SK-N-SH (cell line): ENCODE data around the gene NEK3. TPM values are rescaled to one million over a fixed set of nuclear protein-coding genes. Genes with fewer than 3 reads are reported as not detected.

Experiments used
- CTCF ChIA-PET: fragments of 300-600, 350-600 bp; formaldehyde crosslinking; extraction: SDS; loops from one replicate; lab custom pipeline; 2021; lab: Yijun Ruan, JAX
- POLR2A ChIA-PET: fragments of 350-600 bp; sonication (Branson Sonifier 250); formaldehyde crosslinking; extraction: SDS; loops from one replicate; lab custom pipeline; 2020; ENCODE audit warnings: antibody characterized with exemption, inconsistent platforms; lab: Yijun Ruan, JAX
- DNase-seq: peaks from one replicate; pipeline ENCODE4 v3.0.0; 2012
- H2AFZ ChIP-seq: fragments of 200-600 bp; sonication (generic); 2 replicates; pipeline ENCODE4 v1.8.1; 2016; ENCODE audit warnings: antibody characterized with exemption, mild to moderate bottlenecking, low read depth
- H3F3A ChIP-seq: fragments of 200-600 bp; sonication (generic); replicated peaks from 2 replicates; pipeline ENCODE3; 2016; ENCODE audit warnings: antibody characterized with exemption, mild to moderate bottlenecking; ENCODE audit not compliant: insufficient read depth
- H3K27ac ChIP-seq, 2 experiments: fragments of 200-500 bp in 1 of 2; fragments of 200-600 bp in 1 of 2; sonication (Bioruptor generic) in 1 of 2; sonication (generic), shearing (Covaris generic) in 1 of 2; 2 replicates each; pipeline versions ENCODE4 v1.5.1 to v1.6.1; 2014 to 2016; ENCODE audit warnings: low read depth in 2 of 2, inconsistent platforms in 1 of 2, low read length in 1 of 2, mild to moderate bottlenecking in 1 of 2, mixed read lengths in 1 of 2
- H3K27me3 ChIP-seq: fragments of 200-600 bp; sonication (generic), shearing (Covaris generic); 2 replicates; pipeline ENCODE4 v1.6.1; 2016; ENCODE audit warnings: mixed run types; ENCODE audit not compliant: insufficient read depth
- H3K36me3 ChIP-seq, 2 experiments: fragments of 200-500 bp in 1 of 2; fragments of 200-600 bp in 1 of 2; sonication (Bioruptor generic) in 1 of 2; sonication (generic) in 1 of 2; replicated peaks in 1 of 2; 2 replicates each; pipeline versions ENCODE3 to v1.5.1; 2014 to 2016; ENCODE audit warnings: low read length in 1 of 2, mild to moderate bottlenecking in 1 of 2; ENCODE audit not compliant: insufficient read depth in 2 of 2, control insufficient read depth in 1 of 2
- H3K4me1 ChIP-seq, 2 experiments: fragments of 200-500 bp in 1 of 2; fragments of 200-600 bp in 1 of 2; sonication (Bioruptor generic) in 1 of 2; sonication (generic), shearing (Covaris generic) in 1 of 2; 2 replicates each; pipeline versions ENCODE4 v1.5.1 to v1.6.1; 2014 to 2016; ENCODE audit warnings: low read depth in 1 of 2, low read length in 1 of 2, mixed run types in 1 of 2; ENCODE audit not compliant: insufficient read depth in 2 of 2, control insufficient read depth in 1 of 2
- H3K4me2 ChIP-seq: fragments of 200-600 bp; sonication (generic), shearing (Covaris generic); 2 replicates; pipeline ENCODE4 v1.6.1; 2017; ENCODE audit warnings: mixed run types
- H3K4me3 ChIP-seq, 2 experiments: fragments of 200-500 bp in 1 of 2; fragments of 200-600 bp in 1 of 2; sonication (Bioruptor generic) in 1 of 2; sonication (generic), shearing (Covaris generic) in 1 of 2; 2 replicates each; pipeline versions ENCODE4 v1.5.1 to v1.8.1; 2014 to 2016; ENCODE audit warnings: low read depth in 2 of 2, inconsistent platforms in 1 of 2, low read length in 1 of 2, mild to moderate bottlenecking in 1 of 2, mixed read lengths in 1 of 2, moderate library complexity in 1 of 2
- H3K79me2 ChIP-seq: fragments of 200-600 bp; sonication (generic); 2 replicates; pipeline ENCODE4 v1.8.1; 2017; ENCODE audit warnings: mild to moderate bottlenecking; ENCODE audit not compliant: insufficient read depth
- H3K9ac ChIP-seq: fragments of 200-600 bp; sonication (generic); 2 replicates; pipeline ENCODE4 v1.6.1; 2017; ENCODE audit warnings: mixed run types
- H3K9me2 ChIP-seq: fragments of 200-600 bp; sonication (generic); 2 replicates; pipeline ENCODE4 v1.6.1; 2017; ENCODE audit warnings: mixed run types
- H3K9me3 ChIP-seq: fragments of 200-600 bp; sonication (generic); 2 replicates; pipeline ENCODE4 v1.6.1; 2017; ENCODE audit warnings: mixed run types, mild to moderate bottlenecking, moderate library complexity
- H4K20me1 ChIP-seq: fragments of 200-600 bp; sonication (generic); 2 replicates; pipeline ENCODE4 v1.6.1; 2017; ENCODE audit warnings: mild to moderate bottlenecking, mixed run types; ENCODE audit not compliant: insufficient read depth
- CHD2 ChIP-seq: fragments of 150-350 bp; IDR thresholded peaks from 2 replicates; pipeline ENCODE4 v1.6.1; 2018; ENCODE audit warnings: low read length; ENCODE audit not compliant: partially characterized antibody
- EP300 ChIP-seq, 2 experiments: IDR thresholded peaks; 2 replicates each; pipeline versions ENCODE4 v1.4.0 to v1.6.1; 2012; ENCODE audit warnings: borderline replicate concordance in 1 of 2, low read depth in 1 of 2, low read length in 1 of 2
- FOXJ3 ChIP-seq: sonication (generic); formaldehyde crosslinking; IDR thresholded peaks from 2 replicates; pipeline ENCODE4 v1.5.1; 2020; ENCODE audit warnings: mild to moderate bottlenecking, missing genetic modification reagents
- FOXM1 ChIP-seq: IDR thresholded peaks from 2 replicates; pipeline ENCODE4 v1.4.0; 2012; ENCODE audit warnings: low read depth, mild to moderate bottlenecking
- GABPA ChIP-seq: IDR thresholded peaks from 2 replicates; pipeline ENCODE4 v1.4.0; 2012; ENCODE audit warnings: low read depth, mild to moderate bottlenecking
- GATA2 ChIP-seq: sonication (generic); formaldehyde crosslinking; IDR thresholded peaks from 2 replicates; pipeline ENCODE4 v1.5.0; 2020; ENCODE audit warnings: mild to moderate bottlenecking, missing genetic modification reagents
- IRF3 ChIP-seq: fragments of 150-350 bp; IDR thresholded peaks from 2 replicates; pipeline ENCODE4 v1.6.1; 2016; ENCODE audit warnings: mild to moderate bottlenecking, low read depth, low read length
- JUND ChIP-seq: IDR thresholded peaks from 2 replicates; pipeline ENCODE4 v1.4.0; 2012
- MAX ChIP-seq: IDR thresholded peaks from 2 replicates; pipeline ENCODE4 v1.4.0; 2012; ENCODE audit warnings: low read depth
- PBX3 ChIP-seq: IDR thresholded peaks from 2 replicates; pipeline ENCODE4; 2012
- RCOR1 ChIP-seq: fragments of 150-350 bp; IDR thresholded peaks from 2 replicates; pipeline ENCODE4 v1.6.1; 2017; ENCODE audit warnings: antibody characterized with exemption, low read length
- SIN3A ChIP-seq: IDR thresholded peaks from 2 replicates; pipeline ENCODE4 v1.6.1; 2012; ENCODE audit warnings: low read depth, mild to moderate bottlenecking, low read length, moderate library complexity, borderline replicate concordance
- SMC3 ChIP-seq: IDR thresholded peaks from 2 replicates; pipeline ENCODE4 v1.6.1; 2012; ENCODE audit warnings: low read depth, low read length, improper control_type of control experiment
- USF2 ChIP-seq: fragments of 150-350 bp; IDR thresholded peaks from 2 replicates; pipeline ENCODE4 v1.6.1; 2017; ENCODE audit warnings: antibody characterized with exemption, low read length, low read depth, borderline replicate concordance
- YY1 ChIP-seq: IDR thresholded peaks from 2 replicates; pipeline ENCODE4 v1.4.0; 2012; ENCODE audit warnings: low read depth, mild to moderate bottlenecking
- whole genome bisulfite sequencing: methylation state at CpG from one replicate; pipeline ENCODE4 v1.1.6; 2017; ENCODE audit warnings: low lambda C conversion rate; 5-methylcytosine and 5-hydroxymethylcytosine counted together
- polyA plus RNA-seq, 3 experiments: library from polyadenylated mRNA; depleted of rRNA; stranded (reverse); fragments of >200 nt; gene quantifications; 2 replicates each; pipeline ENCODE4 v1.2.3, GENCODE V29; 2012

NEK3 gene
- polyA plus RNA-seq, 1 of the 3 experiments (the other 2 are of a cell fraction) = 12.7 TPM

- H3K36me3 ChIP-seq = no peaks in the 10 kb centered on the region
- no peaks in the 10 kb centered on the region for H3F3A ChIP-seq
- H3K9me2 ChIP-seq = no peaks in the 10 kb centered on the region
- H4K20me1 ChIP-seq = no peaks in the 10 kb centered on the region
- H3K9me3 ChIP-seq = no peaks in the 10 kb centered on the region
- 58% methylated on average over 3 of the region's 3 CpGs for WGBS
- no peak overlapping the region for H3K9ac ChIP-seq
- H3K27ac ChIP-seq = no peak overlapping the region
- POLR2A ChIA-PET = no interaction called here
- no peak for TF ChIP-seq USF2
- TF ChIP-seq CHD2 = no peak
- no peak for TF ChIP-seq GATA2 (CRISPR knock-in tag)
- no peak for TF ChIP-seq MAX
- H3K4me3 ChIP-seq = no peak overlapping the region
- no peak for DNase-seq
- CTCF ChIA-PET = interaction anchor here (4.2 kb wide), 1 partner anchor 9 kb away, joined by 36 read pairs; the partner anchor contains the start of gene NEK5
- H3K27me3 ChIP-seq = no peaks in the 10 kb centered on the region; the same call in 1 of the 2 replicates
- no peaks in the 10 kb centered on the region for H3K4me1 ChIP-seq
- H3K4me2 ChIP-seq = no peak overlapping the region
- H3K79me2 ChIP-seq = no peaks in the 10 kb centered on the region
- H2AFZ ChIP-seq = no peak overlapping the region
Measured at GRCh38 chr13:52118595-52118994, 40.8 kb downstream of the NEK3 start.

- H3K4me3 ChIP-seq = no peak overlapping the region
- WGBS = 70% methylated on average over 2 of the region's 2 CpGs
Measured at GRCh38 chr13:52118095-52118494, 41.3 kb downstream of the NEK3 start.

More at GRCh38 chr13:52118095-52118494, 41.3 kb downstream of the NEK3 start:
- no peak overlapping the region for H3K27ac ChIP-seq
- no peaks in the 10 kb centered on the region for H3K36me3 ChIP-seq
- H2AFZ ChIP-seq = no peak overlapping the region
- no peaks in the 10 kb centered on the region for H4K20me1 ChIP-seq
- ChIA-PET CTCF (interaction anchor here (4.2 kb wide), 1 partner anchor 10 kb away, joined by 36 read pairs; the partner anchor contains the start of gene NEK5), POLR2A (no interaction called here)
- no peak for DNase-seq
- H3K9ac ChIP-seq = no peak overlapping the region
- H3K9me3 ChIP-seq = no peaks in the 10 kb centered on the region
- no peaks in the 10 kb centered on the region for H3K9me2 ChIP-seq
- no peaks in the 10 kb centered on the region for H3K79me2 ChIP-seq
- H3K4me1 ChIP-seq = no peaks in the 10 kb centered on the region
- H3F3A ChIP-seq = no peaks in the 10 kb centered on the region
- H3K4me2 ChIP-seq = no peak overlapping the region
- TF ChIP-seq CHD2 (no peak), GATA2 (CRISPR knock-in tag) (no peak), IRF3 (no peak), EP300 (IDR thresholded peaks at IDR 0.05; ENCODE audit: borderline replicate concordance in 1 of 2, low read depth in 1 of 2, low read length in 1 of 2) (no peak), PBX3 (no peak), RCOR1 (no peak), SMC3 (no peak), FOXJ3 (no peak), JUND (no peak), YY1 (no peak), SIN3A (no peak), USF2 (no peak), FOXM1 (no peak), GABPA (no peak)
- TF ChIP-seq, all 33 proteins: peak for 0
- H3K27me3 ChIP-seq = no peaks in the 10 kb centered on the region; the same call in 1 of the 2 replicates
